HG03558 (cell line): ENCODE results near the gene VAX1.
"Not testable (repeated sequence)": the region's sequence is repeated elsewhere in the genome, so short reads cannot be mapped to it uniquely, and the experiment has no call there.

Experiments
- ATAC-seq: cut with Tn5 transposase; IDR thresholded peaks from one replicate; pipeline ENCODE4 v1.9.1; 2021; ENCODE audit warnings: moderate number of reproducible peaks; ENCODE audit not compliant: unreplicated experiment; ENCODE audit errors: extremely low read depth

VAX1 gene

DNA sequence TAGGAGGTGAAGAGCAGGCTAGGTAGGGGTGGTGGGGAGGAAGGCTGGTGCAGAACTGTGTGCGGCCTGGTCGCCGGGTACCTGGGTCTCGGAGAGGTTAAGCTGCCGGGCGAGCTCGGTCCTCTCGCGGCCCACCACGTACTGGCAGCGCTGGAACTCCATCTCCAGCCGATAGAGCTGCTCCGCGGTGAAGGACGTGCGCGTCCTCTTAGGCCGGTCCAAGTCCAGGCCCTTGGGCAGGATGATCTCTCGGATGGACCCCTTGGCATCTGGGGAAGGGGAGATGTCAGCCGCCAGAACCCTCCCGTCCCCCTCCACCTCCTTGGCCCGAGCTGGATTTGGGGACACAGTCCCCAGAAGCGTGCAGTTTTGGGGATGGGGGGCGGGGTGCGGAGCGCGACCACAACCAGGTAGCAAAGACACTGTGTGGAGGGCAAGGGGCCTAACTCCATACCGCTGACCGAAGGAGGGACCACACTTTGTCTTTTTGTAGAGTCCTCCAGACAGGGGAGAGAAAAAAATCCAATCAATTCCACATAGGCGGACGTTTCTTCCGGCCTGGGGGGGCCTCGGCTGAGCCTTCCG, 1.6 kb downstream of the VAX1 start:
- no peak for ATAC-seq

DNA sequence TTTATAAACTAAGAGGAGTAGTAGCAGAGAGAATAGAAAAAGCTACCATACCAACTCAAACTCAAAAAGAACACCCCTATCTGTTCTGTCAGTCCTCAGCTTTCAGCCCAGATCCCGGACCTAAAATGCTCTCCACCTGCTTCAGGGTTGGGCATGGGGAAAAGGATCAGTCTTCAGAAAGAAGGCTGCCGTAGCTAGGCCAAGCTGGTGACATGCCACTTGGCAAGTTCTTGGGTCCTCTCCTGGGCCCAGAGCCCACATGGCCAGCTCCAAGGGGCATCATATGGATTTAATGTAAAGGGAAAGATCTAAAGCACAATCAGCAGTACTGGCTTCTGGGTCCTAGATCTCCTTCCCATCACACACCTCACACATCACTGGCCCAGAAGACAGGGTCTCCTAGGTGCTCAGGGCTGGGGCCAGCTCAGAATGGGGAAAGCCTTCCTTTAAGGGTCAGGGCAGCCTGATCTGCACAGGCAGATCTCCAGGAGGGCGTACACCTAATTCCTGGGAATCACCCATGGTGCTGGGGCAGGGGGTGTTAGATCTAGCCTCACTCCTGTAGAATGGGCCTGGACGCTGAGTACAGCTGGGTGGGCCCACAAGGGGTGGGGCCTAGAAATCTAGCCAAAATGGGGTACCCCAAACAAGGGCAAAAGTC, 2.5 kb downstream of the VAX1 start:
- ATAC-seq, result no peak

DNA sequence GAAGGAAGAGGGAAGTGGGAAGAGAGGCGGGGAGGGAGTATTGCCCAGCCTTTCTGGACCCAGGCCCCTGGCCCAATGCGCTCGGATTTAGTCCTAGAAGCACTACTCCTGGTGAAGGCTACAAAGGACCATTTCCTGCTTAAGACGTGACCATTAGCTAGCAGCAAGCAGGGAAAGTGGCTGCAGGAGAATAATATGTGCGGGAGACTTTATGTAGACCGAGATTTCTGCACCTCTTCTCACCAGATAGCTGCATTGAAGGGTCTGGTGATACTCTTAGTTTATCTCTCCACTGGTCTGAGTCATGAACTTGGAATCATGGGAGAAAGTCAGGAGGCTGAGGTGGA, 3.1 kb downstream of the VAX1 start:
- ATAC-seq, result no peak

DNA sequence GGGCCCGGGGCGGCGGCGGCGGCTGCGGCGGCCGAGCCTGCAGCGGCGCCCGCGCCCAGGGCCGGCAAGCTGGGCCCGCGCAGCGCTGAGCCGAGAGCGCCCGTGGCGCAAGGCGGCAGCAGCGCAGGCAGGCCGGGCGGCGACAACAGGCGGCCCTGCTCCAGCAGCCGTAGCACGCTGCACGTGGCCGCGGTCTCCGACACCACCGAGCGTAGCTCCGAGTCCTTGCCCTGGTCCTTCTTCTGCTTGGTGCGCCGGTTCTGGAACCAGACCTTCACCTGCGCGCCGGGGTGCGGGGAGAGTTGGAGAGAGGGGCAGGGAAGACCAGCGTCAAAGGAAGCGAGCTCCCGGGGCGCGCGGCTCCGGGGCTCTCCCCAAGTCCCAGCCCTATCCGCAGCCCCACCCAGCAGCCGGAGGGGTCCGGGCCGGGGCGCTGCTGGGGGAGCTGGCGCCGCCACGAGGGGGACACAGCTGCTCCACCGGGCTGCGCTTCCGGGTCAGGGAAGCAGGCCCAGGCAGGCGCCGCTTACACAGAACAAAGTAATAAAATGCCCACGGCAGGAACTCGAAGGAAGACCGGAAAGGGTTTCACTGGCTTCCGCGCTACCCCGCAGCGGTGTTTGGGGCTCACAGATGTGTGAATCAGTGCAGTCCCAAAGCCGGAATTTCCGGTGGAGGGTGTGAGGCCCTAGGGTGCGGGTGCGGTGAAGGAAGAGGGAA, 3.6 kb downstream of the VAX1 start:
- no peak for ATAC-seq

DNA sequence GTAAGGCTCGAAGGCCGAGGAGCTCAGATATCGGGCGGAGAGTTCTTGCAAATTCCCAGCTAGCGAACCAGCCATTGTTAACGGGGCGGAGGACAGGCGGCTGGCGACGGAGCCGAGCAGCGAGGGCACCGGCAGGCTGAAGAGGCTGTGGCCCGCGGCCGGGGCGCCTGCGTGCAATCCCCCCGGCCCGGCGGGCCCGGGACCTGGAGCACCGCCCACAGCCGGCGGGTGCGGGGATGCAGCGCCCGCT, 4.1 kb downstream of the VAX1 start:
- no peak for ATAC-seq

DNA sequence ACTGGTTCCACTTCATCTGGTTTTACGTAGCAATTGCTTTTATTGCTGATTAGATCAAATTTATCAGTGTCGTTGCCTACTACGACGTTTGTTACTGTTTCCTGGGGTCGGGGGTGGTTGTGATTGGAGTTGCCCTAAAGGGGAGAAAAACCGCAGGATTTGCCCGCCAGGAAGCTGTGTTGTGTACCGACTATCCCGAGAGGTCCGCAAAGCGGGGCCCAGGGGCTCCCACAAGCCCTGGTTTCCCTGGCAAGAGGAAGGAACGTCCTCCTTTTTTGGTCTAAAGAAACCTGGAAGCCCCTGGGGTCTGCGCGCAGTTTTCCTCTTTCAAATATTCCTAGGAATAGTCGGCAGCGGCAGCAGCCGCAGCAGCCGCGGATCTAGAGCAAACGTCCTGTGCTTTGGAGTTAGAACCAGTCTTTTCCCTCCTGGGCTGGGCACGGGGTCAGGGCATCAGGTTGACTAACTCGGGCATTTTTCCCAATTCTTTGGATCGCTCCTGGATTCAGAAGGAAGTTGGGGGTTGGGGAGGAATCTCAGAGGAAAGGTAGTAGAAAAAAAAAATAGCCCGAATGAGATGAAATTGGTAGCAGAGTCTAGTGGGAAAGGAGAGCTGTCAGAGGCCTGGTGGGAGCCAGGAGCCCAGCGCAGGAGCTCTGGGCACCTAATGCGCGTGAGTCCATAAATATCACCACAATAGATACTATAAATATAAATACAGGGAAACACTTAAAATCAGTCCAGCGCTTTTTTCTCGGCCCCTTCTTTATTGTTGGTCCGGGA, 4.6 kb downstream of the VAX1 start:
- no peak for ATAC-seq

DNA sequence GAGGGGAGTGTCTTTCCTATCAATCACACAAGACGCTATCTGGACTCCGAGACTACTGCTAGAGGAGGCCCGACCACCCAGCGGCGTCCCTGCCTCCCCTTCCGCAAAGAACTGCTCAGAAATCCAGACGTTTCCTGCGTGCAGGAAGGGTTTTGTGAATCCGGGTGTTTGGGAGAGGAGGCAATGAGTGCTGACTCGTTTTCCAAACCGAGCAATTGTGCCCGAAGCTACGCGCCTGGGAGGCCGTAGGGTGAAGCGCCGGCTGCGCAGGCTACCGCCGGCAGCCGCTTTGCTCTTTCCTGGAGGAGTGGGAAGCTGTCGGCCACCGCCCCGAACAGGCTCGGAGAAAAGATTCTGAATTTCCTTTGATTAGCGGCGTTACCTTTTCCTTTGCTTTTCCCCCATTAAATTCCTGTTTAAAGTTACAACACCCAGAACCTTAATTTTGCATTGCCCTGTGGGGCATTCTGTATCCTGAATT, 5.3 kb downstream of the VAX1 start:
- no peak for ATAC-seq

DNA sequence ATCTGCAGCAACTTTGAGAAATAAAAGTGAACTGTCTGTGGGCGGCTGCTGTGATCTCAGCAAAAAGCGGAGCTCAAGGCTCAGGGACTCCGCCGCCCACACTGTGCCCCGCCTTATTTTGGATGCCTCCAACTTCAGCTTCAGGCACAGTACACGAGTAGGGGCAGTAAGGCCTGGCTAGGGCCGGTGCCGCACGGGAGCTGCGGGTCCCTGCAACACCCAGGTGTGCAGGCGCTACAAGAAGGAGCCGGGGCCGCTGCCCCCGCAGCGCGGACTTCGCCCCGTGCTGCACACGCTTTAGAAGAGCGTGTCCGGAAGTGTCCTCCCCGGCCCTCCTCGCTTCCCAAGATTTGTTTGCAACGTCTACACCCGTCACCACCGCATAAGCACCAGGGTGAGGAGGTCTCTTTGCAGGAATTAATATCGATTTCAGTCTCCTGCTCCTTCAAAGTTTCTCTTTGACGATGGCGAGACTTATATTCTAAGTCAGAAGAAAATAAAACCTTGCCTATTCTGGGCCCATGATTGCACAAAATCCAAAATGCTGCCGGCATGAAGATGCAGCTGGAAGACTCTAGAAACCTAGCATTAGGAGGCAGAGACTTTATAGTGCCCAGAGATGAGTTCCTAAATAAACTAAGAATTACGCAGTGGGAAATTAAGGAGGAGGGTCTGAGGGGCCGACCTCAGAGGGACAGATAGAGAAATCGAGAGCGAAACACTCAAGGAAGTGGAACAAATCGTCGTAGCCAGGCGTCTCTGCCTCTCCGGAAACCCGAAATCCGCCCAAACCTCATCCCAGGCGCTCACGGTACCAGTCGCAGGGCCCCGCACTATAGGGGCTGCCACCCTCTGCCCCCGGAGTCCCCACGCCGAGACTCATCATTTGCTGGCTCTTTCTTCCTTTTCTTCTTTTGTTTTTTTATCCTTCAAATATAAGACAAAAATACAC, 6.4 kb downstream of the VAX1 start:
- ATAC-seq, result no peak

DNA sequence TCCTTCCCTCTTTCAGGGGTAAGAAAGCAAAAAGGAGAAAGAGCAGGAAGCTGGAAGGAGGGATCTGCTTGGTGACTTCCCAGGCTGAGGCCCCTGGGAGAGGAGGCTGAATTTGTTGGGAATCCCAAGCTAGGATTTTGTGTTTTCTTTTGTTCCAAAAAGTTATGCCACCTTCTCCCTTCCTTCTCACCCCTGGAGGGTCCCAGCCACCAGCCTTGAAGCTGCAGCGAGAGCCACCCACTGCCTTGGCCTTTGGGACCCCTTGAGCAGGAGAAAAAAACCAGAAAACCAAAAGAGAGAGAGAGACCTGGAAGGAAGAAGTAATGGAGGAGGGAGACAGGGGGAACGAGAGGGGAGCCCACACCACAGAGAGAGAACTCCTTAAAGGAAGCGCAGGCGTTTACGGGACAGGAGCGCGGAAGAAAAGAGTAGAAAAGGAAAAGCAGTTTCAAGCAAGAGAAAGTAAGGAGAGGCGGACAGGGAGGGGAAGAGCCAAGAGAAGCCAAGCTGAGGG, 7.2 kb downstream of the VAX1 start:
- ATAC-seq, result no peak

DNA sequence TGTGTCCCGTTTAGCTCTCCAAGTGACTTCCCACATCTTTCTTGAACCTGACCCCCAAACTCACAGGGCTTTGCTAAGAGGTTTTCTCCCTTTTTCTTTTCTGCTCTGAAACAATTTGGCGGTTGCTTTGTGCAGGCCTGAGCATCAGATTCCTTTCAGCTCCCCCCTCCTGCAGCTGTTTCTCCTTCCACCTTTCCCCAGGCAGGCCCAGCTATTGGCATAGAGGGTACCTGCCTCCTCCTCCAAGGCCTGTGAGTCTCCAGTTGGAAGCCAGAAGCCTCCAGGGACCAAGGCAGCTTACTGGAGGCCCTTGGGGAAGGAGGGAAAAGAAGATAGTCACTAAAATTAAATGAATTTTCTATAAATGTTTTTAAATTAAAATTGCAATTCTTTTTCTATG, 7.7 kb downstream of the VAX1 start:
- ATAC-seq, result no peak

DNA sequence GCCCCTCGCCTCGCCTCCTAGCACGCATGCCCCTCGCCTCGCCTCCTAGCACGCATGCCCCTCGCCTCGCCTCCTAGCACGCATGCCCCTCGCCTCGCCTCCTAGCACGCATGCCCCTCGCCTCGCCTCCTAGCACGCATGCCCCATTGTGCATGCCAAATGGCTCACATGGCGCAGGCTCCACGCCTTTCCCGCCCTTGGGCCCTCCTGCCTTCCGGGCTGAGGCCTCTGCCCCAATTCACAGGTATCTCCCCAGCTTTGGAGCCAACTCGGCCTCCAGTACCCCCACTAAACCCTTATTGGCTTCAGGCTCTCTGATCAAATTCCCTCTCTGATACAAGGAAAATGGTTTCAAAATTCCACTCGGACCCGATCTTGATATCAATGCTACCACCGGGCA, 11.4 kb downstream of the VAX1 start:
- ATAC-seq, result not testable (repeated sequence)

DNA sequence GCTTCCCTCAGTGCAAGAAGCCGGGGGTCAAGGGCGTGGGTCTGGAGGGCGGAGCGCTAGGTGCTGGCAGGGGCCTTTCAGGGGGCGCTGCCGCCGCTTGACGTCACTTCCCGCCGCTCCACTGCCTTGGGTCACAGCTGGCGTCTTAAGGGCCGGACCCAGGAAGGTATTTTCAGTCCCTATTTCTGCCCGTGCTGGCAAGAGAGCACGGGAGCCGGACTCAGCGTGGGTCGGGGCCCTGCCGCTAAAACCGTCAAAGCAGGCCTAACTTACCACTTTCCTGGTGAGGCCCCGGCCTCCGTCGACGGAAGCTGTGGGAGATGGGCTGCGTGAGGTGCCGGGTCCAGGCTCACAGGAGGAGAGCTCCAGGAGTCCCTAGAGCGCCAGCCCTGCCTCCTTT, 12.0 kb downstream of the VAX1 start:
- no peak for ATAC-seq

DNA sequence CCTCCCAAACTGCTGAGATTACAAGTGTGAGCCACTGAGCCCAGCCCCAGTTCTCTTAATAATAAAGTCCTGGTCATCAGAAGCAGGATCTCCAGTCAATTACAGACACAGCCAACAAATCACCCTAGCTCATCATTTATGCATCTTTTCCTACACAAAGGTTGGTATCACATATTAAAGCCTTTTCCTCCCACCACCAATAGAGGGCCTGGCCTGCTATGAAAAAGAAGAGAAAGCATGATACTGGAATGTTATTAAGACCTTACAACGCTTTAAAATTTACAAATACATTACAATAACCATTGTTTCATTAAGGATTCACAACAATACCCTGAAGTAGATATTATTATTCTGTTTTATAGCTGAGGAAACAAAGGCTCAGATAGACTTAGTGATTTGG, 25.9 kb downstream of the VAX1 start:
- ATAC-seq, result no peak

DNA sequence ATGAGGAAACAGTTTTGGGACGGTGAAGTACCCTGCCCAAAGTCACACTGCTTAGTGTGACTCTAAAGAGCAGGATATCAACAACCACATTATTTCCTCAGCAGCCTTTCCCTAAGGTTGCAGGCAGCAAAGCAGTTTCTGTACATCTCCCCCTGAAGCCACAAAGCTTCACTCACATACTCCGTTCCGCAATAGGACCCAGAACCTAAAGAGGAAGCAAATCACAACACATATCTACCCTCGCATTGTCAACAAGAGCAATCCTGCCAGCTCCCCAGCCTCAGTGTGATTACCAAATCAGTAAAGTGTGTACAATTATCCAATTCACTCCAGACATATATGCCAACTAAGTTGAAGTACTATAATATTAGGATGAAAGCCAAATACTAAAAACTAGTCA, 30.8 kb downstream of the VAX1 start:
- ATAC-seq, result no peak

DNA sequence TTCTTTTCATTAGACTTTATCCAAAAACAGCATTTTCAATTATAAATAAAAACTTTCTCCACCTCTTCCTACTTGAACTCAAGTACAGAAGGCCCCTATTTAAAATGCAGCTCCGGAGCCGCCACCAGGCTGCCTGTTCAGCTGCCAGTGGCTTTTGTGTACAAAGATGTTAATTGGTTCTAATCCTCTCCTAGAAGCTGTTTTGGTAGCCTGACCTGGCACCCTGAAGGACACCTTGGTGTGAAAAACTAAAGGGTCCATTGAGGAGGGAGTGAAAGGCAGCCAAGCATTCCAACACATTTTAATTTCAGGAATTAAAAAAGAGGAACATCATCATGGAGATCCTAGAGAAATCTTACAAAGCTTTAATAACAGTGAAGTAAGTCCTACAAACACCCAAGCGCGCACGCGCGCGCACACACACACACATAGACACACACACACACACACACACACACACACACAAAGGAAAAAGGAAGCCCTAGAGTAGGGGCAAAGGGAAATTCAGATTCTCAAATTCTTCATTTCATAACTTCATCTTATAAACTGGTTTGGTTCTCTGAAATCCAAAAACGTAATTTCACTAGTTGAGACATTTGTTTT, 41.4 kb downstream of the VAX1 start:
- ATAC-seq, result no peak

DNA sequence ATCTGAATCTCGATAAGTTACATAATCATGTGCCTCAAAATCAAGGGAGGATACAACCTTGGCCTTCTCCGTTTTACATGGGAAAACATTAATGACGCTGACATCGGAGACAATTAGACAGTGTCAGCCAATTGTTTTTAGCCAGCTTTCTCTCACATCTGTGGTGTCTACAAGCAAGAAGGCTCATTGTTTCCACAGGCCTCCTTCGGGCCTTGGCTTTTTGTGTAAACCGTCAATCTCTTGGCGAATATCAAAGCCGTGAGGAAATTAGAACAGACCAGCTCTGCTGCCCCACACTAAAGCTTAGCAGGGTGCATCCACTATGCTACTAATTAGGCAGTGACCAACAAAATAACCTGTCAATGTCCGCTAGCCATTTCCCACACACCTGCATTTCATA, 43.2 kb downstream of the VAX1 start:
- no peak for ATAC-seq

DNA sequence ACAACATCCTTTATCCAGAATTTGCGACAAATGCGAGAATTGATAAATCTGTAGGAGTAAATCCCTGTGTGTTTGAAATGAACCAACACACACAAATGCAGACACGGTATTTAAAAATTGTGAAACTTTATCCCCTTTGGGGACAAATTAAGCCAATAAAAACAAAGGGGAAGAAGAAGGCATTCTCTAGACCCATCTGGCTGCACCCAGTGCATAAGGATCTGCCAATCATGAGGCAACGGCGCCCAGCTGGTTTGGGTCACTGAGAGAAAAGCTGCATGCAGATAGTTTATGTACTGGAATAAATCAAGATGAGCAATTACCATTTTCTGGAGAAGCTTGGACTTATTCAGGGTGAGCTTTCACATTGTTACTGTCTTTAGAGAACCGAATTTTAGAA, 45.7 kb downstream of the VAX1 start:
- ATAC-seq, result no peak

DNA sequence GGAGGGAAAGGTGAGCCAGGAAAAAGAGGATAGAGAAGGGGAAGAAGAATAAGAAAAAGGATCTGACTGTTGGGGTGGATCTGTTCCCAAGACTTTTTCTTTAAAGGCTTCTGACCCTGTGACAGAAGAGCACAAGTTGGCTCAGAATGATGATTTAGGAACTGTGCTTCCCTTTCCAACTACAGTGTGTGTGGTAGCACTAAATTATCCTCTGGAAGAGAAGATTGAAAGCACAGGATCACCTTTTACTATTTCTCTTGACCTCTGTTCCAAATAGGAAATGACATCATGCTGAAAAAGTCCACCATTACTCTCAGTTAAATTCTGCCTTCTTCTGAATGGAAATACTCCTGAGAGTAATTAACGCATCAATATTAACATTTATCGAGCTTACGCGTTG, 47.2 kb downstream of the VAX1 start:
- ATAC-seq, result no peak

DNA sequence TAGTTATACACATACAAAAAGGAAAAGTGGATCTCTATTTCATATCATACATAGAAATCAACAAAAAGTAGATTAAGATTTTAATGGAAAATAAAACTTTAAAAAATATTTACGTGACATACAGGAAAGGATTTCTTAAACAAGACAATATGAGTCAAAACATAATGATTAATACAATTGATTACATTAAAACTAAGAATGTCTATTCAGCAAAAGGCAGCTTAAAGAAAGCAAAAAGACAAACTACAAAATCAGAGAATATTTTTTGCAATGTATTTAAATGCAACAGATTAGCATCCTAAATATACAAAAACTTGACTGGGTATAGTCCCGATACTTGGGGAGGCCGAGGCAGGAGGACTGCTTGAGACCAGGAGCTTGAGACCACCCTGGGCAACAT, 50.5 kb downstream of the VAX1 start:
- no peak for ATAC-seq

DNA sequence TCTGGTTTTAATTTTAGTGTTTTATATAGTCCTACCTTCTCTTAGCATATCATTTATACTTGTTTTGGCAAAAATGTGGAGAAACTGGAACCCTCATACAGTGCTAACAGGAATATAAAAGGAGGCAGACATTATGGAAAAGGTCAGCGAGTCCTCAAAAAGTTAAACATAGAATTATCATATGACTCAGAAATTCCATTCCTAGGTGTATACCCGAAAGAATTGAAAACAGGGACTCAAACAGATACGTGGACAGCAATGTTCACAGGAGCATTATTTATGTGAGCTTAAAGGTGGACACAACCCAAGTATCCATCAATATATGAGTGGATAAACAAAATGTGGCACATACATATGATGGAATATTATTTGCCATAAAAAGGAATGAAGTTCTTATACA, 51.5 kb downstream of the VAX1 start:
- no peak for ATAC-seq
